ENCODE results near the gene B4GALNT3.
A peak's percentile ranks its signal among the peaks of the same experiment; 100 is the strongest.

The B4GALNT3 gene

GRCh38 chr12:559906-560455 lies 100.2 kb downstream of the B4GALNT3 start:
- Histone ChIP-seq H3K27me3 (0 out of 22 replicates have a peak, but pooled peaks cover 0 to 4% (median 0%) of the 10 kb centered on the region in 11 experiments), H3K4me2 (peak overlapping the region; percentile 86 to 99 (median 97)), H3K9ac (no peak overlapping the region), H3K4me1 (peaks cover 72 to 89% (median 76%) of the 10 kb centered on the region in 10 experiments), H3K36me3 (peaks cover 0 to 30% (median 0%) of the 10 kb centered on the region in 11 experiments; a peak in 8 of 22 replicates), H3K4me3 (no peak overlapping the region), H3K27ac (no peak overlapping the region), H3K9me3 (replicated peaks in 1 of 11) (no peaks in the 10 kb centered on the region), H4K20me1 (peaks cover 0 to 37% (median 12%) of the 10 kb centered on the region in 11 experiments; a peak in 10 of 22 replicates)
- TF ChIP-seq Cebpa-rat (IDR thresholded peaks at IDR 0.05) = no peak

DNA sequence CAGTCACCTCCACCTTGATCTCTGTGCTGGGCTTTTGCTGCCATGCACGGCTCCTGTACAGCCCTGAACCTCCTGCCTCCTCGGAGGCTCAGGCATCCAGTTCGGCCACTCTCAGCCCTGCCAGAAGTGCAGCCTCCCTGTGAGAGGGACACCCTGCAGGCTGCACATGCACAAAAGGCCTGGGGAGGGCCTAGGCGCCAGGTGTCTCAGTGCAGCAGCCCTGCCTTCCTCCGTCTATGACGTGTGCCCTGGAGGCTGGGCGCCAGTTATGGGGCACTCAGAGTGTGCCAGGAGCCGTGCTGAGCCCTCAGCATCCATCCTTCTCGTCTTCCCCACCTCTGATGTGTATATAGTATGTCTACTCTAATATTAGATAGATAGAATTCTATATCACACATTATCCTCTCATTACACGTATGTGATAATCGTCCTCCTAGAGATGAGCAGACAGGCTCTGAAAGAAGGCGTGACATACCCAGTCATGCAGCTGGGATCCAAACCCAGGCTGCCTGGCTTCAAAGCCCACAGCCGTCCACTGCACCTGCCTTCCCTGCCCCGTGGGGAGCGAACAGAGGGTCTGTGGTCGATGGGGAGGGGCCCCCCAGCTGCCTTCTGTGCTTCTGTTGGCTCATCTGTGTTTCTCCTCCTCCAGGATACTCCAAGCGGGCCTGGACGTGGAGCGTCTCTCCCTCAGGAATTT lies 101.1 kb downstream of the B4GALNT3 start:
- H3K27ac ChIP-seq = peak overlapping the region in 9 of 11 experiments; percentile 34 to 86 (median 47); a peak in 15 of 22 replicates
- peak overlapping the region in 8 of 10 experiments; percentile 20 to 51 (median 42); a peak in 12 of 20 replicates for H3K4me3 ChIP-seq
- peak overlapping the region in 9 of 11 experiments; percentile 9 to 76 (median 60); a peak in 12 of 22 replicates for H3K9ac ChIP-seq
- H3K4me2 ChIP-seq = peak overlapping the region; percentile 86 to 99 (median 97)
- H3K4me1 ChIP-seq = peaks cover 70 to 92% (median 80%) of the 10 kb centered on the region in 10 experiments
- H4K20me1 ChIP-seq = peaks cover 0 to 37% (median 12%) of the 10 kb centered on the region in 11 experiments; a peak in 10 of 22 replicates
- peaks cover 0 to 35% (median 0%) of the 10 kb centered on the region in 11 experiments; a peak in 8 of 22 replicates for H3K36me3 ChIP-seq
- H3K9me3 ChIP-seq (replicated peaks in 1 of 11) = no peaks in the 10 kb centered on the region
- 0 out of 22 replicates have a peak, but pooled peaks cover 0 to 4% (median 0%) of the 10 kb centered on the region in 11 experiments for H3K27me3 ChIP-seq
- TF ChIP-seq Cebpa-rat (IDR thresholded peaks at IDR 0.05) = no peak

- no peaks in the 10 kb centered on the region for H3K9me3 ChIP-seq (replicated peaks in 1 of 11)
- peak overlapping the region; percentile 9 to 76 (median 58); a peak in 18 of 22 replicates for H3K9ac ChIP-seq
- peaks cover 0 to 32% (median 0%) of the 10 kb centered on the region in 11 experiments; a peak in 8 of 22 replicates for H3K36me3 ChIP-seq
- peak overlapping the region; percentile 20 to 51 (median 40); a peak in 17 of 20 replicates for H3K4me3 ChIP-seq
- H4K20me1 ChIP-seq = peaks cover 0 to 37% (median 12%) of the 10 kb centered on the region in 11 experiments; a peak in 10 of 22 replicates
- 0 out of 22 replicates have a peak, but pooled peaks cover 0 to 4% (median 0%) of the 10 kb centered on the region in 11 experiments for H3K27me3 ChIP-seq
- peak overlapping the region; percentile 86 to 99 (median 97) for H3K4me2 ChIP-seq
- TF ChIP-seq Cebpa-rat (IDR thresholded peaks at IDR 0.05) = no peak
- peak overlapping the region; percentile 24 to 86 (median 47); a peak in 17 of 22 replicates for H3K27ac ChIP-seq
- peaks cover 70 to 90% (median 81%) of the 10 kb centered on the region in 10 experiments for H3K4me1 ChIP-seq
Measured at GRCh38 chr12:561391-561705, 101.6 kb downstream of the B4GALNT3 start.

- H3K4me2 ChIP-seq = peak overlapping the region; percentile 86 to 99 (median 97)
- peak overlapping the region; percentile 9 to 76 (median 58); a peak in 19 of 22 replicates for H3K9ac ChIP-seq
- H3K4me3 ChIP-seq = peak overlapping the region; percentile 20 to 51 (median 40); a peak in 17 of 20 replicates
- H3K27ac ChIP-seq = peak overlapping the region; percentile 24 to 86 (median 47); a peak in 18 of 22 replicates
- peaks cover 0 to 25% (median 0%) of the 10 kb centered on the region in 11 experiments; a peak in 7 of 22 replicates for H3K36me3 ChIP-seq
- H3K9me3 ChIP-seq (replicated peaks in 1 of 11) = no peaks in the 10 kb centered on the region
- peaks cover 0 to 35% (median 11%) of the 10 kb centered on the region in 11 experiments; a peak in 10 of 22 replicates for H4K20me1 ChIP-seq
- H3K4me1 ChIP-seq = peaks cover 70 to 87% (median 81%) of the 10 kb centered on the region in 10 experiments
- H3K27me3 ChIP-seq = 0 out of 22 replicates have a peak, but pooled peaks cover 0 to 4% (median 0%) of the 10 kb centered on the region in 11 experiments
- TF ChIP-seq Cebpa-rat (IDR thresholded peaks at IDR 0.05) = peak in 1 of 11 experiments; percentile 38; a peak in 1 of 22 replicates
Measured at GRCh38 chr12:561908-562593, 102.3 kb downstream of the B4GALNT3 start.

DNA sequence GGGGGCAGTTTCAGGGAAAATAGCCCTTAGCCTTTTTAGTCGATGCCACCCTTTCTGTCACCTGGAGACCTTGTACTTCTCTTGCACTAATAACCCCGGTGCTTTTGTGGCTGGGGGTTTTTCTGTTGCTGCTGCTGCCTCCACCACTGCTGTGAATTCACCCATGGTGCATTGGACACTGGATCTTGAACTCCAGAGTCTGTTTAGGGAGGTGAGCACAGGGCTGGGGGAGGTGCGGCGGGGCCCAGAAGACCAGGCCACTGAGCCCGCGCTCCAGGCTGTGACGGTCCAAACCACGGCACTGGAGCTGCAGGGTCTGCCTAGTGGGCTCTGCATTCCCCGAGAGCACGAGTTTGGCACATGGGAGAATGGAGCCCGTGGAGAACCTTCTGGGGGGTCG lies 102.9 kb downstream of the B4GALNT3 start:
- Histone ChIP-seq H3K4me3 (peak overlapping the region in 5 of 10 experiments; percentile 39 to 51 (median 49); a peak in 12 of 20 replicates), H4K20me1 (peaks cover 0 to 29% (median 6%) of the 10 kb centered on the region in 11 experiments; a peak in 9 of 22 replicates), H3K4me1 (peaks cover 70 to 86% (median 81%) of the 10 kb centered on the region in 10 experiments), H3K9me3 (replicated peaks in 1 of 11) (no peaks in the 10 kb centered on the region), H3K27ac (peak overlapping the region in 9 of 11 experiments; percentile 14 to 86 (median 47); a peak in 13 of 22 replicates), H3K9ac (peak overlapping the region in 9 of 11 experiments; percentile 9 to 76 (median 58); a peak in 15 of 22 replicates), H3K4me2 (peak overlapping the region; percentile 86 to 99 (median 97)), H3K27me3 (0 out of 22 replicates have a peak, but pooled peaks cover 0 to 4% (median 0%) of the 10 kb centered on the region in 11 experiments), H3K36me3 (peaks cover 0 to 21% (median 0%) of the 10 kb centered on the region in 11 experiments; a peak in 5 of 22 replicates)
- TF ChIP-seq Cebpa-rat (IDR thresholded peaks at IDR 0.05) = no peak

DNA sequence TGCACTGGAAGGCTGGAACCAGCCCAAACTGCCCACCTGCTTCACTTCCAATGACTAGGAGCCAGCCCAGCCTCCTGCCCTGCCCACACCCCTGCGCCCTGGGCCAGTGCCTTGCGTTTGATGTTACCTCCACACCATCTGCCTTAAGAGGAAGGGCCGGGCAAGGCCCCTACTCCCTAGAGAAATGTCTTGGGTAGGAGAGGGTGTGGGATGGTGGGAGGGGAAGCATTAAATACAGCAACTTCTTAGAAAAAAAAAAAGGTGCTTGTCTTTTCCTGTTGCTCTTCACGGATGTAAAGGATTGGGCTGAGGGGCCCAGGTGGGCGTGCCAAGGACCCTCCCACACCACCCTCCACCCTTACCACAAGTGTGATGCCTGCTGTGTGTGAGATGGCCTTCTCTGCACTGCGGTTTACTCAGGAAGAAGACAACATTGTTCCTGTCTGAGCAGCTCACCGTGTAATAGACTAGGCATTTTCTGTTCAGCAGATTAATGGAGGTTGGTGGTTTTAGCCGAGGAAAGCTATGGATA lies 103.6 kb downstream of the B4GALNT3 start:
- TF ChIP-seq Cebpa-rat (IDR thresholded peaks at IDR 0.05) = no peak
- peaks cover 0 to 26% (median 6%) of the 10 kb centered on the region in 11 experiments; a peak in 9 of 22 replicates for H4K20me1 ChIP-seq
- peak overlapping the region in 9 of 10 experiments; percentile 5 to 51 (median 39); a peak in 13 of 20 replicates for H3K4me3 ChIP-seq
- no peaks in the 10 kb centered on the region for H3K9me3 ChIP-seq (replicated peaks in 1 of 11)
- 0 out of 22 replicates have a peak, but pooled peaks cover 0 to 4% (median 0%) of the 10 kb centered on the region in 11 experiments for H3K27me3 ChIP-seq
- peak overlapping the region; percentile 86 to 99 (median 97) for H3K4me2 ChIP-seq
- peak overlapping the region in 10 of 11 experiments; percentile 15 to 76 (median 48); a peak in 14 of 22 replicates for H3K9ac ChIP-seq
- H3K27ac ChIP-seq = peak overlapping the region; percentile 2 to 86 (median 39); a peak in 17 of 22 replicates
- H3K4me1 ChIP-seq = peaks cover 69 to 79% (median 76%) of the 10 kb centered on the region in 10 experiments
- H3K36me3 ChIP-seq = peaks cover 0 to 14% (median 0%) of the 10 kb centered on the region in 11 experiments; a peak in 2 of 22 replicates

DNA sequence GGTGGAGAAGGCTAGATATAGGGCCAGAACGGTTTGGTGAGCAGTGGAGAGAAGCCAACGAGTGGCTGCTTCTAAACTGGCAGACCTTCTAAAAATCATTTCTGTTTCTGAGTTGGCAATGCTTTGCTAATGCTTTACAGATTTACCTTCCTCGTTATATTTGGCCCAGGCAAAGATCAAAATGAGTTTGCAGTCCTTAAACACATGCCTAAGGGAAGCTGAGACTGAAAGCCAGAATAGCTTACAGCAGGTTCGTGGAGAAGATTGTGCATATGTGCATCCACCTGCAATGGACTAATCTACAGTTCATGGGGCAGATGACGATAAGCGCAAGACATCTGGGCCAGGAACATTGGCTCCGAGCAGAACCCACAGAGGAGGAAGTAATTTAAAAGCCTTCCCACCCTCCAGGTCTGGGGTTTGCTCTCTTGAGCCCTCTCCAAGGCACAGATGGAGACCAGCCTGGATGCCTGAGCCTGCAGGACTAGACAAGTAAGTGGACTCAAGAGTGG lies 104.1 kb downstream of the B4GALNT3 start:
- Histone ChIP-seq H4K20me1 (peaks cover 0 to 26% (median 6%) of the 10 kb centered on the region in 11 experiments; a peak in 9 of 22 replicates), H3K9ac (peak overlapping the region in 9 of 11 experiments; percentile 19 to 76 (median 48); a peak in 13 of 22 replicates), H3K9me3 (replicated peaks in 1 of 11) (no peaks in the 10 kb centered on the region), H3K27ac (peak overlapping the region in 9 of 11 experiments; percentile 2 to 86 (median 39); a peak in 13 of 22 replicates), H3K36me3 (peaks cover 0 to 10% (median 0%) of the 10 kb centered on the region in 11 experiments; a peak in 2 of 22 replicates), H3K27me3 (0 out of 22 replicates have a peak, but pooled peaks cover 0 to 4% (median 0%) of the 10 kb centered on the region in 11 experiments), H3K4me2 (peak overlapping the region; percentile 86 to 99 (median 97)), H3K4me3 (peak overlapping the region in 8 of 10 experiments; percentile 5 to 51 (median 36); a peak in 11 of 20 replicates), H3K4me1 (peaks cover 67 to 76% (median 72%) of the 10 kb centered on the region in 10 experiments)
- no peak for TF ChIP-seq Cebpa-rat (IDR thresholded peaks at IDR 0.05)
